ENCODE measurements around the gene SEC24C.
"Not testable (repeated sequence)": the region's sequence is repeated elsewhere in the genome, so short reads cannot be mapped to it uniquely, and the experiment has no call there.

Gene SEC24C

DNA sequence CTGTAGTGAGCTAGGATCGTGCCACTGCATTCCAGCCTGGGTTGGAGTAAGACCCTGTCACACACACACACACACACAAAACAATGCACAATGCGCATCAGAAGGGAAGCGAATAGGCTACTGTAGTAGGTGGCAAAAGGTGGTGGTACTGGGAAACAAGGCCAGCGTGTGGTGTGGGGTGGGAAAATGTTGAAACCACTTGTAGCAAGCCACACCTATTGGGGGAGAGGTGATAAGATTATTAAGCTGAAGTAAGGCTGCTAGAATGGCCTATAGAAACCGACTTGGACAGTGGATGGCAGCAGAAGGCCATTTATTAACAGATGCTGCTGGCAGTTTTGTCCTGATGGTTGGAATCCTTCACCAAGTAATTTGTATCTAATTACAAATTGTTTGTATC lies 30.5 kb downstream of the SEC24C start:
- peak; percentile 24 for DNase-seq

DNA sequence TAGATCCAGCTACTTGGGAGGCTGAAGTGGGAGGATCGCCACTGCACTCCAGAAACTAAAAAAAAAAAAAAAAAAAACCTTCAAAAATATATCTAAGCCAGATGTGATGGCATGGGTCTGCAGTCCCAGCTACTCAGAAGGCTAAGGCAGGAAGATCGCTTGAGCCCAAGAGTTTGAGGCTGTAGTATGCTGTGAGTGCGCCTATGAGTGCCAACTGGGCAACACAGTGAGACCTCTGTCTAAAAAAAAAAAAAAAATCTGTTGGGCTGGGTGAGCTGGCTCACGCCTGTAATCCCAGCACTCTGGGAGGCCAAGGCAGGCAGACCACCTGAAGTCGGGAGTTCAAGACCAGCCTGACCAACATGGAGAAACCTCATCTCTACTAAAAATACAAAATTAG lies 34.8 kb downstream of the SEC24C start:
- DNase-seq: no peak

GRCh38 chr10:73779539-73780197 lies 35.5 kb downstream of the SEC24C start:
- no peak for DNase-seq

DNA sequence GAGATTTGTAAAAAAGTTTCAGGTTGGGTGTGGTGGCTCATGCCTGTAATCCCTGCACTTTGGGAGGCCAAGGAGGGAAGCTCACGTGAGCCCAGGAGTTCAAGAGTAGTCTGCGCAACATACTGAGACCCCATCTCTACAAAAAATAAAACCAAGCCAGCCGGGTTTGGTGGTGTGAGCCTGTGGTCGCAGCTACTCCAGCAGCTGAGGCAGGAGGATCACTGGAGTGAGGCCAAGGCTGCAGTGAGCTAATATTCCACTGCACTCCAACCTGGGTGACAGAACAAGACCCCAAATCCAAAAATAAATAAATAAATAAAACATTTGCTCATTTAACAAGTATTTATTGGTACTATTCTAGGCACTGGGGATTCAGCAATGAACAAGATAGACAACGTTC lies 36.1 kb downstream of the SEC24C start:
- DNase-seq: no peak

DNA sequence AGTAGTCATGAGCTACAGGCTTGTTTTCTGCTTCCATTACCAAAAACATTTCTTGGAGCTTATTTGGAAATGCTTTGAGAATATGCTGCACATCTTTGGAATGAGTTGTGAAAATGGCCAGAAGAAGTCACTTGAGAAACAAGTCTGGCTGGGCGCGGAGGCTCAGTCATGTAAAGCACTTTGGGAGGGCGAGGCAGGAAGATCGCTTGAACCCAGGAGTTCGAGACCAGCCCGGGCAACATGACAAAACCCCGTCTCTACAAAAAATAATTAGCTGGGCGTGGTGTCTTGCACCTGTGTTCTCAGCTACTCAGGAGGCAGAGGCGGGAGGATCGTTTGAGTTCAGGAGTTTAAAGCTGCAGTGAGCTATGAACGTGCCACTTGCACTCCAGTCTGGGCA lies 36.8 kb downstream of the SEC24C start:
- DNase-seq: no peak

- no peak for DNase-seq
Observed at GRCh38 chr10:73781548-73781878, 37.3 kb downstream of the SEC24C start.

- DNase-seq: peak; percentile 44
Observed at GRCh38 chr10:73781879-73782748, 37.9 kb downstream of the SEC24C start, which contains the start of gene CHCHD1. TSS of gene CHCHD1 (plus strand) at chr10:73782048. CDS start at chr10:73782076, 28 bp downstream.

GRCh38 chr10:73782749-73783085 lies 38.5 kb downstream of the SEC24C start:
- DNase-seq: no peak

GRCh38 chr10:73785211-73785720 lies 41.1 kb downstream of the SEC24C start, which contains the start of gene ZSWIM8:
TSS of gene ZSWIM8 (plus strand) at chr10:73785606. CDS start at chr10:73785879, 273 bp downstream.
- peak; percentile 70 for DNase-seq

DNA sequence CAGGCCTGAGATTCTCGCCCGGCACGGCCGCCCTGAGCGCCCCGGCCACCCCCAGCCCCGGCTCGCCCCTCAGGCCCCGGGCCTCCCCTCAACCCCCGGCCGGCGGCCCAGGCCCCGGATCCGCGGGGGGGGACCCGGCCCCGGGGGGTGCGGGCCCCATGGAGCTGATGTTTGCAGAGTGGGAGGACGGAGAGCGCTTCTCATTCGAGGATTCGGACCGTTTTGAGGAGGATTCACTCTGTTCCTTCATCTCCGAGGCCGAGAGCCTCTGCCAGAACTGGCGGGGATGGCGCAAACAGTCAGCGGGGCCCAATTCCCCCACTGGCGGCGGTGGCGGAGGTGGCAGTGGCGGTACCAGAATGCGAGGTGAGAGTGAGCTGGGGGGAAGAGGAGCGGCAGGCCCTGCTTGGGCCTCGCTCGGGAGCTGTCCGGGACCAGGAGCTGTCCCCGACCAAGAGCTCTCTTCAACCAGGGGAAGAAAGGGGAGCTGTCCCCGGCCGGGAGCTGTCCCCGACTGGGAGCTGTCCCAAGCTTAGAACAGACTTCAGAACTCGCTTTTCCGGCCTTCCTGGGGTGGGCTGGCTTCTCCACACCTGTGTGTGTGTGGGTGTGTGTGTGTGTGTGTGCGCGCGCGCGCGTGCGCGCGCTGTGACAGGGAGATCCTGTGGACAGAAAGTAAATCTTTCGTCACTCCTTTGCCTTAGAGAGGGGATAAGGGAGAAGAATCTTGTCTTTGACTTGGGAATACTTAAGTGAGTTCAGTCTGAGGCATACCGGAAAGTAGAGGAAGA lies 41.7 kb downstream of the SEC24C start:
- no peak for DNase-seq

DNA sequence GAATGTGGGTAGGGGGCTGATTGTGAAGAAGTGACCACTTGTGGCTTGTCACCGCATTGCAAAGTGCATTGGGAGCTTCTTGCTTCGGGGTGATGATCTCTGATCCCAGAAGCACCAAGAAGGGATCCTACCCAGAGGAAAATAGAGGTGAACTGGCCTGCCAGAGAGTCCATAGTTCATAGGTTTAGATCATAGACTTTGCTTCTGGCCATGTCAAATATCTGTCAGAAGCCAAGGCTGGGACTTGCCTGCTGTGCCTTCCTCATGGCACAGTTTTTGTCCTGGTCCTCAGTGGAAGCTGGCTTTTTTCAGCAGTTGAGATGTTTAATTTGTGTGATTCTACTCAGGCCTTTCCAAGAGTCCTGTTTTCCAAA lies 42.3 kb downstream of the SEC24C start:
- no peak for DNase-seq

- not testable (repeated sequence) for DNase-seq
Observed at GRCh38 chr10:73787031-73787800, 43.0 kb downstream of the SEC24C start.

DNA sequence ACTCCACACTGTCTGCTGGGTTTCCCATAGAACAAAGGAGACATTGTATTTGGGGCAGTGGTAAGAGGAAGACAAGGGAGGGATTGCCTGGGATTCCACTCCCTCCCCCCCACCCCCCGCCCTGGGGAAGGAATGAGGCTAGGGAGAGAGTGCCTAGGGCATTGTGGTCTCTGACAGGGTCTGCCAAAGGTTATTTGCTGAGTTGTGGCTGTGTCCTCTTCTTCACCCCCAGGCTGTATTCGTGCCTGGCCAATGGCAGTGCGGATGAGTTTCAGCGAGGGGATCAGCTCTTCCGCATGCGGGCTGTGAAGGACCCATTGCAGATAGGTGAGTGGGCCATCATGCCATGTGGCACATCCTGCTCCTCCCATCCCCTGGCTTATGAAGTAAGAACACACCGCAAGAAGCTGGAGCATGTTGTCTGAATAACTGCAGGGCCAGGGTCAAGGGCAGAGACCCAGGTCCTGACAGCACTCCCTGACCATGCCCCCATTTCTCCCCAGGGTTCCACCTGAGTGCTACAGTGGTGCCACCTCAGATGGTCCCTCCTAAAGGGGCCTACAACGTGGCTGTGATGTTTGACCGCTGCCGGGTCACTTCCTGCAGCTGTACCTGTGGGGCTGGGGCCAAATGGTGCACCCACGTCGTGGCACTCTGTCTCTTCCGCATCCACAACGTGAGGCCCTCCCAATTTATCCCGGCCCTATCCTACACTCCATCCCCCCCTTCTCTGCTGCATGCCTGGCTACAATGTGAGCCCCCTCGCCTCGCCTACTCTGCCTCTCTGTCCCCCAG lies 44.9 kb downstream of the SEC24C start:
- DNase-seq: no peak

- DNase-seq: no peak
Observed at GRCh38 chr10:73789659-73790055, 45.5 kb downstream of the SEC24C start.

DNA sequence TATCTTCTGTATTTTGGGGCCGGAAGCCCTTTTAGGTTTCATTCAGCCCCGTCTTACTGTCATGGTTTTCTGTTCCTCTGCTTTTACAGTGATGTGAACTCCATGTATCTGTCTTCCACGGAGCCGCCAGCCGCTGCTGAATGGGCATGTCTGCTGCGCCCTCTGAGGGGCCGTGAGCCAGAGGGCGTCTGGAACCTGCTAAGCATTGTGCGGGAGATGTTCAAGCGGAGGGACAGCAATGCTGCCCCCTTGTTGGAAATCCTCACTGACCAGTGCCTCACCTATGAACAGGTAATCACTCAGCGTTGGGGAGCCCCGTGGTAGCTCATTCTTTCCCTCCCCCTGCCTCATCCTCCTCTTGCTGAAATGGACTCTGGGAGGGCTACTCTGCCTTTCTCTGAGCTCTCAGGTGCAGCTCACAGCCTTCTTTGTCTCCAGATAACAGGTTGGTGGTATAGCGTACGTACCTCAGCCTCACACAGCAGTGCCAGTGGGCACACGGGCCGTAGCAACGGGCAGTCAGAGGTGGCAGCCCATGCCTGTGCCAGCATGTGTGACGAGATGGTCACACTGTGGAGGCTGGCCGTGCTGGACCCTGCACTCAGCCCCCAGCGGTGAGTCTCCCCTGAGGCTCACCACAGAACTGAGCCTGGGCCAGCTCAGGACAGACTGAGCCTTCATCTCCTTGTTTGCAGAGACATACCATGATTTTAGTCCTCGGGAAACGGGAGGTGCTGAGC lies 46.9 kb downstream of the SEC24C start:
- no peak for DNase-seq

GRCh38 chr10:73791871-73792400 lies 47.8 kb downstream of the SEC24C start:
- no peak for DNase-seq

DNA sequence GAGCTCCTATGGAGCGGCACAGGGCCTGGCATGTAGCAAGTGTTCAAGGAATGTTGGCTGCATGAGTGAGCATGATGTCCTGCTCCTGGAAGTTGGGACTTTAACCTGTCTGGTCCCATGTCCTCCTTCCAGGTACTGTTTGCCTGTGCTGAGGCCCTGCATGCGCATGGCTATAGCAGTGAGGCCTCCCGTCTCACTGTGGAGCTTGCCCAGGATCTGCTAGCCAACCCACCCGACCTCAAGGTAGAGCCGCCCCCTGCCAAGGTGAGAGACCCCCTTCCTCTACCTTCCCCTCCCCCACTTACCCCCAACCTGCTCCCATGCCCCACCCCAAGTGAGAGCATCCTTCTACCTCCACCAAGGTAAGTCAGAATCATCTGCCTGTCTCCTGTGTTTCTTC lies 49.3 kb downstream of the SEC24C start:
- DNase-seq: no peak

DNA sequence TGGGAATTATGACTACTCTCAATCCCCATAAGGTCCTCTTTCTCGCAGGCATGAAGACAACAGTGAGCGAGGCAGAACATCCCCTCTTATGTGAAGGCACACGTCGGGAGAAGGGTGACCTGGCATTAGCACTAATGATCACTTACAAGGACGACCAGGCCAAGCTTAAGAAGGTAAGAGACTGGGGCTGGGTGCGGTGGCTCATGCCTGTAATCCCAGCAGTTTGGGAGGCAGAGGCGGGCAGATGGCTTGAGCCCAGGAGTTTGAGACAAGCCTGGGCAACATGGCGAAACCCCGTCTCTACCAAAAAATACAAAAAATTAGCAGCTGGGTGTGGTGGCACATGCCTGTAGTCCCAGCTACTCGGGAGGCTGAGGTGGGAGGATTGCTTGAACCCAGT lies 51.3 kb downstream of the SEC24C start:
- DNase-seq: not testable (repeated sequence)

GRCh38 chr10:73796035-73796434 lies 51.9 kb downstream of the SEC24C start:
- not testable (repeated sequence) for DNase-seq

- no peak for DNase-seq
Observed at GRCh38 chr10:73796766-73797165, 52.6 kb downstream of the SEC24C start.
